Esophagus squamous epithelium (tissue), 5 donors: ENCODE data around the gene HOXB8. TPM values are rescaled to one million over a fixed set of nuclear protein-coding genes. Genes with fewer than 3 reads are reported as not detected.

Source experiments
- DNase-seq: peaks from one replicate; lab custom pipeline; 2025; lab: John Stamatoyannopoulos, UW
- H3K27ac ChIP-seq, 4 donors: fragments of 200-600 bp; sonication (generic); one replicate each; pipeline ENCODE4 v1.5.1; 2016 to 2019; ENCODE audit warnings: mild to moderate bottlenecking in 1 of 4
- H3K27me3 ChIP-seq, 4 donors: fragments of 200-600 bp; sonication (generic); 1 replicate in 3 of 4; 2 replicates in 1 of 4; pipeline versions ENCODE4 v1.5.1 to v1.6.0; 2017 to 2021; ENCODE audit warnings: antibody characterized with exemption in 1 of 4
- H3K36me3 ChIP-seq, 3 donors: fragments of 200-600 bp; sonication (generic); one replicate each; pipeline ENCODE4 v1.5.1; 2016 to 2019
- H3K4me1 ChIP-seq, 3 donors: fragments of 200-600 bp; sonication (generic); one replicate each; pipeline ENCODE4 v1.5.1; 2017 to 2019
- H3K4me3 ChIP-seq, 4 donors: fragments of 200-600 bp; sonication (generic); 1 replicate in 3 of 4; 2 replicates in 1 of 4; pipeline ENCODE4 v1.5.1; 2016 to 2019; ENCODE audit warnings: mild to moderate bottlenecking in 2 of 4, moderate library complexity in 1 of 4
- H3K9me3 ChIP-seq, 3 donors: fragments of 200-600 bp; sonication (generic); one replicate each; pipeline ENCODE4 v1.5.1; 2016 to 2019
- CTCF ChIP-seq, 6 experiments: fragments of 450-650 bp in 4 of 6; fragments of 200-600 bp in 2 of 6; sonication (generic) in 2 of 6; IDR thresholded peaks; one replicate each; pipeline ENCODE4 v1.5.1; 2016 to 2019; ENCODE audit warnings: antibody characterized with exemption in 6 of 6, mild to moderate bottlenecking in 4 of 6, moderate library complexity in 4 of 6
- POLR2A ChIP-seq, 4 donors: fragments of 450-650 bp; IDR thresholded peaks; one replicate each; pipeline ENCODE4 v1.6.1; 2017; ENCODE audit warnings: antibody characterized with exemption in 4 of 4, mild to moderate bottlenecking in 4 of 4, moderate library complexity in 3 of 4
- WGBS, 2 donors: methylation state at CpG; one replicate each; pipeline ENCODE4 v1.1.5; 2018; 5-methylcytosine and 5-hydroxymethylcytosine counted together
- intact Hi-C: fragments of 100-400 bp; cut with DNase I; formaldehyde crosslinking; loops from one replicate; pipeline ENCODE4 v1.15.0; 2022
- total RNA-seq, 4 donors: library from RNA; depleted of rRNA; stranded (reverse); fragments of >200 nt; gene quantifications; one replicate each; pipeline ENCODE4 v1.1.0, GENCODE V29; 2016
- donor health status: DM: yes; HTN: yes; CAD: no.

The HOXB8 gene
- total RNA-seq, 4 donors from 2014 or later: not detected

GRCh38 chr17:48632579-48633265 lies 17.6 kb upstream of the HOXB8 start:
- 27 to 36% methylated on average over 5 to 6 of the region's 7 CpGs for WGBS, 2 donors
- intact Hi-C loops: no loop called here
- H3K36me3 ChIP-seq: no peaks in the 10 kb centered on the region
- TF ChIP-seq CTCF (IDR thresholded peaks at IDR 0.05) (no peak), POLR2A (IDR thresholded peaks at IDR 0.05) (no peak)
- H3K27ac ChIP-seq: no peak overlapping the region
- DNase-seq: no peak
- peaks cover 0 to 22% (median 4%) of the 10 kb centered on the region in 3 donors for H3K4me1 ChIP-seq
- H3K4me3 ChIP-seq: no peak overlapping the region
- H3K27me3 ChIP-seq: peaks cover 40 to 100% (median 89%) of the 10 kb centered on the region in 4 donors
- no peaks in the 10 kb centered on the region for H3K9me3 ChIP-seq

- intact Hi-C loops: no loop called here
- Histone ChIP-seq H3K27ac (no peak overlapping the region), H3K9me3 (no peaks in the 10 kb centered on the region), H3K36me3 (no peaks in the 10 kb centered on the region), H3K4me1 (peaks cover 1 to 23% (median 4%) of the 10 kb centered on the region in 3 donors), H3K27me3 (peaks cover 34 to 100% (median 89%) of the 10 kb centered on the region in 4 donors), H3K4me3 (no peak overlapping the region)
- TF ChIP-seq POLR2A (IDR thresholded peaks at IDR 0.05): no peak
- no peak for TF ChIP-seq CTCF (IDR thresholded peaks at IDR 0.05)
- 18 to 36% methylated on average over 5 to 7 of the region's 7 CpGs for WGBS, 2 donors
- DNase-seq: no peak
Observed at GRCh38 chr17:48631693-48632578, 16.8 kb upstream of the HOXB8 start.

- no peak overlapping the region for H3K4me3 ChIP-seq
- H3K4me1 ChIP-seq: peaks cover 8 to 24% (median 8%) of the 10 kb centered on the region in 3 donors
- no peak overlapping the region for H3K27ac ChIP-seq
- DNase-seq: no peak
- TF ChIP-seq CTCF (IDR thresholded peaks at IDR 0.05): no peak
- no peak for TF ChIP-seq POLR2A (IDR thresholded peaks at IDR 0.05)
- intact Hi-C loops: no loop called here
- peaks cover 35 to 100% (median 90%) of the 10 kb centered on the region in 4 donors for H3K27me3 ChIP-seq
- WGBS, 2 donors: 19 to 26% methylated on average over 15 of the region's 15 CpGs
- no peaks in the 10 kb centered on the region for H3K36me3 ChIP-seq
- no peaks in the 10 kb centered on the region for H3K9me3 ChIP-seq
Observed at GRCh38 chr17:48630925-48631692, 16.0 kb upstream of the HOXB8 start.

- intact Hi-C loops: no loop called here
- no peaks in the 10 kb centered on the region for H3K36me3 ChIP-seq
- no peak overlapping the region for H3K27ac ChIP-seq
- H3K4me3 ChIP-seq: no peak overlapping the region
- H3K27me3 ChIP-seq: peaks cover 39 to 100% (median 85%) of the 10 kb centered on the region in 4 donors
- 26 to 38% methylated on average over 12 to 15 of the region's 15 CpGs for WGBS, 2 donors
- no peaks in the 10 kb centered on the region for H3K9me3 ChIP-seq
- no peak for DNase-seq
- no peak for TF ChIP-seq CTCF (IDR thresholded peaks at IDR 0.05)
- no peak for TF ChIP-seq POLR2A (IDR thresholded peaks at IDR 0.05)
- H3K4me1 ChIP-seq: peaks cover 16 to 32% (median 16%) of the 10 kb centered on the region in 3 donors
Observed at GRCh38 chr17:48630009-48630924, 15.2 kb upstream of the HOXB8 start.
